ENCODE measurements around the gene TF. TPM values are rescaled to one million over a fixed set of nuclear protein-coding genes. Genes with fewer than 3 reads are reported as not detected.
A peak's percentile ranks its signal among the peaks of the same experiment; 100 is the strongest.

Gene TF
- total and polyA plus RNA-seq, 10 donors: 1.7 to 81.8 (median 3.9) TPM

DNA sequence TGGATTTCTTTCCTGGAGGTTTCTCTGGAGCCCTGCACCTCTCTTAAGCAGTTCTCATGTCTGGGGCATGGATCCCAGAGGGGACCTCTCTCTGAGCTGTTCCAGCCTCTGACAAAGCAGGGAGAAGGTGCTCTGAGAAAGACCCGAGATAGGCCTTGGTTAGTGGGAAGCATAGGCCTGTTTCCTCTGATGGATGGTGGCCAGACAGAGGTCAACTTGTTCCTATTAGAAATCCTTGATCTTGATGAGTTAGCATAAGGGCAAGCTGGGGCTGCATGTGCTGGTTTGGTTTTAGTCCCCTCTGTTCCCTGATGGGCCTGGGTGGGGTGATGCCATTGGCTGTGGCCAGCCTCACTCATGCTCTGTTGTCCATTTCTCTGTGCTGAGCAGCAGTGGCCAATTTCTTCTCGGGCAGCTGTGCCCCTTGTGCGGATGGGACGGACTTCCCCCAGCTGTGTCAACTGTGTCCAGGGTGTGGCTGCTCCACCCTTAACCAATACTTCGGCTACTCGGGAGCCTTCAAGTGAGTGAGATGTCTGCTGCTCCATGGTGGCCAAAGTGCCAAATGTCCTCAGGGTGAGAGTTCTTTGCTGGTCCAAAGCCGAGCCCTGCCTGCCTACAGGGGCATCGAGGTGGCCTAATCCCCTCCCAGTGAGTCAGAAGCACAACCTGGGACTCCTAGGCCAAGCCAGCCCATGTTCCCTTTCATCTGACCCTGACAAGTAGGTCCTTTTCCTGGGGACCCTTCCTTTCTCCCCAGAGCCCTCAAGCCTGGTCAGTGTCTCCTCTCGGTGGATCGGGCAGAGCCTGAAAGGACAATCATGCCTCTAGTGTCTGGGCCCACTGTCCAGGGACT is 9.0 kb downstream of the TF start:
- TF ChIP-seq, protein P1, sequence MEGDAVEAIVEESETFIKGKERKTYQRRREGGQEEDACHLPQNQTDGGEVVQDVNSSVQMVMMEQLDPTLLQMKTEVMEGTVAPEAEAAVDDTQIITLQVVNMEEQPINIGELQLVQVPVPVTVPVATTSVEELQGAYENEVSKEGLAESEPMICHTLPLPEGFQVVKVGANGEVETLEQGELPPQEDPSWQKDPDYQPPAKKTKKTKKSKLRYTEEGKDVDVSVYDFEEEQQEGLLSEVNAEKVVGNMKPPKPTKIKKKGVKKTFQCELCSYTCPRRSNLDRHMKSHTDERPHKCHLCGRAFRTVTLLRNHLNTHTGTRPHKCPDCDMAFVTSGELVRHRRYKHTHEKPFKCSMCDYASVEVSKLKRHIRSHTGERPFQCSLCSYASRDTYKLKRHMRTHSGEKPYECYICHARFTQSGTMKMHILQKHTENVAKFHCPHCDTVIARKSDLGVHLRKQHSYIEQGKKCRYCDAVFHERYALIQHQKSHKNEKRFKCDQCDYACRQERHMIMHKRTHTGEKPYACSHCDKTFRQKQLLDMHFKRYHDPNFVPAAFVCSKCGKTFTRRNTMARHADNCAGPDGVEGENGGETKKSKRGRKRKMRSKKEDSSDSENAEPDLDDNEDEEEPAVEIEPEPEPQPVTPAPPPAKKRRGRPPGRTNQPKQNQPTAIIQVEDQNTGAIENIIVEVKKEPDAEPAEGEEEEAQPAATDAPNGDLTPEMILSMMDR (IDR thresholded peaks at IDR 0.05 in 8 of 11, conservative IDR thresholded peaks at IDR 0.05 in 3 of 11): no peak
- TF ChIP-seq POLR2AphosphoS5 (IDR thresholded peaks at IDR 0.05) (no peak), POLR2A (IDR thresholded peaks at IDR 0.05) (no peak)
- H3K4me3 ChIP-seq: no peak overlapping the region
- intact Hi-C loops (cut with DNase I; ENCODE audit: low total_unique reads): no loop called here
- no peaks in the 10 kb centered on the region for H3K4me1 ChIP-seq
- H3K36me3 ChIP-seq: no peaks in the 10 kb centered on the region
- peaks cover 0 to 8% (median 0%) of the 10 kb centered on the region in 7 donors for H3K27me3 ChIP-seq (replicated peaks in 1 of 7)
- H3K27ac ChIP-seq: no peak overlapping the region
- peak; percentile 62 for DNase-seq
- 77 to 94% (median 83%) methylated on average over 7 to 10 of the region's 10 CpGs for WGBS, 5 donors
- no peaks in the 10 kb centered on the region for H3K9me3 ChIP-seq

DNA sequence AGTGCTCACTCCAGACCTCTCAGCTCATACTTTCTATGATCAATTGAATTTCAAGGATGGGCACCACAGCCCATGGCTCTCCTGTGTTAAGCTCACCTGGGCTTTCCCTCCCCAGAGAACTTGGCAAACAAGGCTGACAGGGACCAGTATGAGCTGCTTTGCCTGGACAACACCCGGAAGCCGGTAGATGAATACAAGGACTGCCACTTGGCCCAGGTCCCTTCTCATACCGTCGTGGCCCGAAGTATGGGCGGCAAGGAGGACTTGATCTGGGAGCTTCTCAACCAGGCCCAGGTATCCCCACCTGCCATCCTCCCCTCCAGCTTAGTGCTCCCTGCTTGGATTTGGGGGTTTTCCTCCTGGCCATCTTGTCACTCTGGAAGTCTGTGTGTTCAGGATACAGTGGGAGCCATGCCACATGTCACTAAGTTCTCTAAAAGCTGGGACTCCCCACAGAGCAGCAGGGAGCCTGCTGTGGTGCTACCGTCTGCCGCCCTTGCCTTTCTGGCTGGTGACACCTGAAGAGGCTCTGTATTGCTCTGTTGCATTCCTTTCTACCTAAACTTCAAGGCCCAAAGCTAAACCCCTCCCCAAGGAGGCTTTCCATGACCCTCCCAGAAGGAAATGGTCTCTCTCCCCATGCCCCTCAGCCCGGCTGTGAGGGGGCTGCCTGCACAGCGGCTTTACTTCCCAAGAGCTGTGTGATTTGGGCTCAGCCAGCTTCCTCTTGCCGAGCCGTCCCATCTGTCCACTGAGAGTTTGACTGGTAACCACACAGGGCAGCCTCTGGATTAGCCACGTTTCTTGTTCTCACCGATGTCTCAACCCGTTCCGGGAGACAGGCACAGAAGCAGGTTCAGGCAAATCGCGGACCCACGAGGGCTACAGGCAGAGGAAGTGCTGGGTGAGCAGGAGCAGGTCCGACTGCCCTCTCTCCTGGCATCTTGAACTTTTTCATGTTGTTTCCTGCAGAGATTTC is 10.8 kb downstream of the TF start:
- TF ChIP-seq, protein P1 (IDR thresholded peaks at IDR 0.05 in 8 of 11, conservative IDR thresholded peaks at IDR 0.05 in 3 of 11): no peak
- TF ChIP-seq POLR2A (IDR thresholded peaks at IDR 0.05) (no peak), POLR2AphosphoS5 (IDR thresholded peaks at IDR 0.05) (no peak)
- no peaks in the 10 kb centered on the region for H3K9me3 ChIP-seq
- peaks cover 0 to 8% (median 0%) of the 10 kb centered on the region in 7 donors for H3K27me3 ChIP-seq (replicated peaks in 1 of 7)
- WGBS, 5 donors: 82 to 89% (median 84%) methylated on average over 20 of the region's 20 CpGs
- intact Hi-C loops (cut with DNase I; ENCODE audit: low total_unique reads): no loop called here
- no peak overlapping the region for H3K27ac ChIP-seq
- H3K36me3 ChIP-seq: no peaks in the 10 kb centered on the region
- DNase-seq: peak; percentile 38
- H3K4me3 ChIP-seq: no peak overlapping the region
- H3K4me1 ChIP-seq: no peaks in the 10 kb centered on the region

DNA sequence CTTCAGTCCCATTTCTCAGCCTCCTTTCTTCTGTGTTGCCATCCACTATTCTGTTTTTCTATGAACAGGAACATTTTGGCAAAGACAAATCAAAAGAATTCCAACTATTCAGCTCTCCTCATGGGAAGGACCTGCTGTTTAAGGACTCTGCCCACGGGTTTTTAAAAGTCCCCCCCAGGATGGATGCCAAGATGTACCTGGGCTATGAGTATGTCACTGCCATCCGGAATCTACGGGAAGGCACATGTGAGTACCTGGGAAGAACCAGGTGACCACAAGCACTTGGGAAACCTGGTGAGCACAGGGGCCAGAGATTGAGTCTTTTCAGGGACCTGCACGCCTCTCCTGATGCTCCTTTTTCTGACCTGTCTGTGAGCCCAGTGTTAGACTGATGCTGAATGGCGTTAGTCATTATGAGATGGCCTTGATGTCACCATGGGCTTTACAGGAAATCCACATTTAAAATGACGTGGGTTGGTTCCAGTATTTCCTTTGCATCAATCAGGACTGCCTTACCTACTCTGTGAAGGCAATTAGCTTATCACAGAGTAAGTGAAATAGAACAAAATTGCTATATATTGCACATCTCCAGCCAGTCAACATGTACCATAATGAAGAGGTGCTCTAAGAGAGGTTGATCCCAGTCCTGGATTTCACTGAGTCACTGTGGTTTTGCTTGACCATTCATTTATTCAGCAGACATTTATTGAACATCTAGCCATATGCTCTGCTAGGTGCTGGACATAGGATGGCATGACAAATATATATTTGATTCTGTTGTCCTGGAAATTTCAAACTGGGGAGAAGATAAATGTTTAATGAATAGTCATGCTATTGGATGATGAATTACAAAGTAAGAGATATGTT is 11.7 kb downstream of the TF start:
- H3K27ac ChIP-seq: no peak overlapping the region
- no peaks in the 10 kb centered on the region for H3K4me1 ChIP-seq
- 68 to 82% (median 73%) methylated on average over 6 of the region's 6 CpGs for WGBS, 5 donors
- no peak for TF ChIP-seq POLR2A (IDR thresholded peaks at IDR 0.05)
- TF ChIP-seq, protein P1 (IDR thresholded peaks at IDR 0.05 in 8 of 11, conservative IDR thresholded peaks at IDR 0.05 in 3 of 11): no peak
- TF ChIP-seq POLR2AphosphoS5 (IDR thresholded peaks at IDR 0.05): no peak
- no peak overlapping the region for H3K4me3 ChIP-seq
- intact Hi-C loops (cut with DNase I; ENCODE audit: low total_unique reads): no loop called here
- no peaks in the 10 kb centered on the region for H3K36me3 ChIP-seq
- H3K9me3 ChIP-seq: no peaks in the 10 kb centered on the region
- H3K27me3 ChIP-seq (replicated peaks in 1 of 7): peaks cover 0 to 8% (median 0%) of the 10 kb centered on the region in 7 donors
- no peak for DNase-seq
